ENCODE measurements around the gene MAGI1.

MAGI1 gene

GRCh38 chr3:65938676-65939075, 100.0 kb downstream of the MAGI1 start:
- DNase-seq: no peak

- no peak for DNase-seq
These were observed 100.6 kb downstream of the MAGI1 start for GRCh38 chr3:65938147-65938546.

DNA sequence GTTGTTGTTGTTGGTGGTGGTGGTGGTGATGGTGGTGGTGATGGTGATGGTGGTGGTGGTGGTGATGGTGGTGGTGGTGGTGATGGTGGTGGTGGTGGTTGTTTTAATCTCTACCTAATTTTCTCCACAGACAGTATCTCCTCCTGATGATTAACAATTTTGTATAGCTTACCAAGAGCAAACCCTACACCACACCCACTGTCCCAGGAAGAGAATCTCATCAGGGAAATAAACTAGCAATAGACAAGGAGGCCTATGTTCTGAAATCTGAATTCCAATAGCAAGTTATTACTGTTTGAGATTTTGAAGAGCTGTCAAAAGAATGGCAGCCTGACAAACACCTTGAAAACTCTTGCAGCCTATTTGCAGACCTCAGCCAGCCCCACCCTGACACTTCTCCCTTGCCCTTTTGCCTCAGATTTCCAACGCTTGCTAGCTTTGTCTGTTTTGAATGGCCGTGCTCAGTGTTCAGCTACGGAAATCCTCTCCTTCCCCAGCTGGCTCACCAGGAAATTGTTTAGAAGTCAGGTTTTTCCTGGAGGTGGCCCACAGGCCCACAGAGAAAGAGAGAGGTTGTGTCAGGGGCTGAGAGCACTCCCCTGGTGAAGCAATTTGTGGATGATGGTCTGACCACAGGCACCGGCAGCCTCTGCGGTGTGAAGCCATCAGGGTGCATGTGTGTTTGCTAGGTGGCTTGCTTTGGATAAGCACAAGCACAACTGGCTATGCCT, 101.6 kb downstream of the MAGI1 start:
- DNase-seq: no peak

DNA sequence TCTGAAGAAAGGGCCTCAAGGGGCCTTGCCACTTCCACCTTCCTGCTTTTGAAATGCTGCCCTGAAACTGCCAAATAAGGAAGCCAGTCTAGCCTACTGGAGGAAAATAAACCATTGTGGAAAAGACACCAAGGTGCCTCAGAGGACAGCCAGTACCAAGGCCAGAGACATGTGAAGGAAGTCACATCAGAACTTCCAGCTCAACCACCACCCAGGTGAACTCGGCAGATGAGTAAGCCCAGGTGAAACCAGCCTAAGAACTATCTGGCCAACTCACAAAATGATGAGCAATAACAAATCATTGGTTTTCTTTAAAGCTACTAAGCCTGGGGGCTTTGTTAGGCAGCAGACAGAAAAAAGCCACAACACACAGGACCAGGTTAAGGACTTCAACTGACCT, 103.0 kb downstream of the MAGI1 start:
- DNase-seq: no peak

DNA sequence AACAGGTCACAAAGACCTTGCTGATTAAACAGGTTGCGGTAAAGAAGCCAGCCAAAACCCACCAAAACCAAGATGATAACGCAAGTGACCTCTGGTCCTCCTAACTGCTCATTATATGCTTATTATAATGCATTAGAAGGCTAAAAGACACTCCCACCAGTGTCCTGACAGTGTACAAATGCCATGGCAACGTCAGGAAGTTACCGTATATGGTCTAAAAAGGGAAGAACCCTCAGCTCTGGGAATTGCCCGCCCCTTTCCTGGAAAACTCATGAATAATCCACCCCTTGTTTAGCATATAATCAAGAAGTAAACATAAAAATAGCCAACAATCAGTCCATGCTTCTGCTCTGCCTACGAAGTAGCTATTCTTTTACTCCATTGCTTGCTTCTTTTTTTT, 108.1 kb downstream of the MAGI1 start:
- DNase-seq: no peak

- DNase-seq: no peak
These were observed 110.6 kb downstream of the MAGI1 start for GRCh38 chr3:65928110-65928509.

- DNase-seq: no peak
These were observed 111.1 kb downstream of the MAGI1 start for GRCh38 chr3:65927576-65927975.

DNA sequence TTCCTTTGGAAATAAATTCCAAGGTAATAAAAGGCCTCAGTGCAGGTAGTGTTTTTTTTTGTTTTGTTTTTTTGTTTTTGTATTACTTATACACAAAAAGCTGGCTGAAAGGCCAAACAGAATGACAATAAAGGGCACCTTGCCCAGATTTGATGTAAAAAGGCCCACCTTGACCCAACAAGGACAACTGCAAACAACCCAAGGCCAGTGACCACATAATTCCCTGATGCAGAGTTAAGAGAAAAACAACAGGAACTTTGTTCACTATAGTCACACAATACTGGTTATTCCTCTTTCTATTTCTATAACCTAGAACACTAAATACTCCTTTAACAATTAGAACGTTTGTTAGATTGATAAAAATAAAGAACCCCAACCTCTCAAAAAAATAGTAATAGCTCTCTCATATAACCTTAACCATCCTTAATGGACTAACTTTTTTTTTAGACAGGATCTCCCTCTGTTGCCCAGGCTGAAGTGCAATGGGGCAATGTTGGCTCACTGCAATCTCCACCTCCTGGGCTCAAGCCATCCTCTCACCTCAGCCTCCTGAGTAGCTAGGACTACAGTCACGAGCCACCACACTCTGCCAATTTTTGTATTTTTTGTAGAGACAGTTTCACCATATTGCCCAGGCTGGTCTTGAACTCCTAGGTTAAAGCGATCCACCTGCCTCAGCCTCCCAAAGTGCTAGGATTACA, 113.3 kb downstream of the MAGI1 start:
- no peak for DNase-seq

DNA sequence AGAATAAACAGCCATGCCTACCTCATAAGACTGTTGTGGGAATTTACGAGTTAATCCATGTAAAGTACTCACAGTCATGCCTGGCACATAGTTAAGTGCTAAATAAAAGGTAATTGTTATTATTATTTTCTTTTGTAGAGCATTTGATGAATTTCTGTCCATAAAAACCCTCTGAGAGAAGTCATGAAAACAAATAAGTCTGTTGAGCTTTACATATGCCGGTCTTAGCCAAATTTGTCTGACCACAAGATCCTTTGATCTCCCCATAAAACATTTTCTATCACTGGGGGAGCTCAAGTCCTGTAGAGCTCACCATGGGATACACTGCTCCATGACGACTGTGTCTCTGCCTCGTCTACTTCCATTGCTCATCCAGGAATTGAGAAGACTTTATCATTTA, 114.0 kb downstream of the MAGI1 start:
- no peak for DNase-seq

DNA sequence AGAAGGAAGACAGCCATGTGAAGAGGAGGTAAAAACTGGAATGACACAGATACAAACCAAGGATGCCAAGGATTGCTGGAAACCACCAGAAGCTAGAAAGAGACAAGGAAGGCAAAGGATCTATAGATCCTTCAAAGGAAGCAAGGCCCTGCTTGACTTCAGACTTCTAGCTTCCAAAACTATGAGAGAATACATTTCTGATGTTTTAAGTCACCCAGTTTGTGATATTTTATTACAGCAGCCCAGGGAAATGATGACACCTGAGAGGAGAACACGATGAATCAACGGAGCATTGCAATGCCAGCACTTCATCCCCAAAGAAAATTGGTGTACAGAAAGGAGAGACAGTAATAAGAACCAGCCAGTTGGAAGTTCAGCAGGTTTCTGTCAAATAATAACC, 116.3 kb downstream of the MAGI1 start:
- no peak for DNase-seq

DNA sequence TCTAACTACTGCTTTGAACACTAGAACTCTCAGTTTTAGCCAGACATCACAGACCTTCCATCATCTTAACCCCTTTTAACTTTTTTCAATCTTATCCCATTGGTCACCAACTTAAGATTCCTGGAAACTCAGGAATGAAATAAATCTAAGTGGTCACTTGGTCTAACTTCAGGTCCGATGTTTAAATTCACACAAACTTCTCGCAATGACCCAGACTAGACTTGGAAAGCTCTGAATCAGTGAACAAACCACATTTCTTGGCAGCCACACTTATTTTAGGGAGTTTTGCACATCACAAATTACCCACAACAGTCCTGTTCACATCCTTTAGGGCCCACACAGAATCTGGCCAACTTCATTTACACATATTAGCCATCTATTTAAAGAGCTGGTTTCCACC, 118.9 kb downstream of the MAGI1 start:
- DNase-seq: no peak

- DNase-seq: no peak
These were observed 123.2 kb downstream of the MAGI1 start for GRCh38 chr3:65915477-65915876.

DNA sequence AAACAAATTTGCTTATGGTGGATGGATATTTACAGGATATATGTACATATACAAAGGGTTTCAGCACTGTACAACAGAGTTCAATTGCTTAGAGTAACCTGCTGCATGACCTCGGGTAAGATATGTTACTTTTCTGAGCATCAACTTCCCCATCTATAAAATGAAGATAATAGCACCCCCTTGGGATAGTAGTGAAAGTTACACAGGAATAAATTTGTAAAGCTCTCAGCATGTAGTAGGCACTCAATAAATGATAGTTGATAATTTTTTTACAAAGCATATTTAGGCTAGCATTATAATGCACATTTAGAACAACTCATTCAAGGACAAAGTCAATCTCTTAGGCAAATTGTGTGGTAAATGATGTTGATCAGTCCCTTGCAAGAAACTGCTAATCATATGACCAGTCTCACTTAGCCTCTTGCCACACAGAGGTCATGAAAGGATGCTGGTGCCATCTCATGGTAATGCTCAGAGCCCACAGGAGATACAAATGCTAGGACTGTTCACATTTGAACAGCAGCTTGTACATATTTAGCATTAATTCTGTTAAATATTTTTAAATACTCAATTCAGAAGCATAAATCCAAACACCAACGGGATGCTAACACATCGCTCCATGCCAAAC, 123.9 kb downstream of the MAGI1 start:
- no peak for DNase-seq

- no peak for DNase-seq
These were observed 124.5 kb downstream of the MAGI1 start for GRCh38 chr3:65914032-65914739.

DNA sequence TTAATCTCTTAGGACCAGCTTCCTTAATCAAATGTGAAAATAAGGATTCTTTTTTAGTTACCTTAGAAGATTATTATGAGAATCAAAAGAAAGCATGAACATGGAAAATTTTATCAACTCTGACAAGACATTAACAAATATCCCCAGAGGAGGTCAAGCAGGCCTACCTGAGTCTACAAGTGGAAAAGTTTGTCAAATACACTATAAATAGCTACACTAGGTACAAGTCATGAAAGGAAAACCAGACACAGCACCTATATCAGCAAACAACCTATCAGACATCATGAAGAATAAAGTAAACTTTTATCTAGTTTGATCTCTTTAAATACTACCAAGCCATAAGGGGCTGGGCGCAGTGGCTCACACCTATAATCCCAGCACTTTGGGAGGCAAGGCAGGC, 126.1 kb downstream of the MAGI1 start:
- DNase-seq: no peak

DNA sequence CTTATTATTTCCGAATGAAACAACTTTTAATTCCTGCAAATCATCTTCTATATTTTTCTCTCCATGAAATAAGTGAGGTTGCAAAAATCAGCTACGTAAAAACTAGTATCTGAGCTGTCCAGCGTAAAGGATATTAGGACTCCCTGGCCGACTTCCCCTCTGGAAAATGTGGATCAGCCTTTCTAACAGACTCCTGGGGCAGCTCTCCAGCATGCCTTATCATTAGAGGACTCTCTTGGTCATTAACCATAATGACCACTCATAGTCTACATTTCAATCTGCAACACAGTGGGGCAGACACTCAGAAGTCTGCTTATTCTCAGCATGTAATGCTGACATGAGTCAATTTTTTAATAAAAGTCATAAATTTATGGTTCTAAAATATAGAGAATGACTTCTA, 130.1 kb downstream of the MAGI1 start:
- DNase-seq: no peak

GRCh38 chr3:65907232-65908130, 131.2 kb downstream of the MAGI1 start:
- no peak for DNase-seq

GRCh38 chr3:65905771-65906170, 132.9 kb downstream of the MAGI1 start:
- no peak for DNase-seq

DNA sequence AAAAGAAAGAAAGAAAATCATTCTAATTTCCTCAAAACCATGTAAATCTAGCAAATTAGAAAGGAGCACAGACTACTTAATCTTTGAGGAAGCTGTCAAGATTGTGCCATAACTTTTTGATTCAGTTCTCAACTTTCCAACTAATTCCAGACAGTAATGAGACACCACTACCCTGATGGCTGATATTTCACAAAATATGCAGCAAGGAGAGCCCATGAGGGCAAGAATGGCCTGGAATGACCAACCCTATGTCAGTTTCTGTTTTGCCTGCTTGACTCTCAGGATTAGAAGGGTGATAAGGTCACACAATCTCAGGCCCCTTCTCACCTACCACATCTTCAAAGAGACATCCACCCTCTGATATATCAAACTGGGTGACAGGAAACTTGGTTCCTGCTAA, 134.7 kb downstream of the MAGI1 start:
- DNase-seq: no peak

DNA sequence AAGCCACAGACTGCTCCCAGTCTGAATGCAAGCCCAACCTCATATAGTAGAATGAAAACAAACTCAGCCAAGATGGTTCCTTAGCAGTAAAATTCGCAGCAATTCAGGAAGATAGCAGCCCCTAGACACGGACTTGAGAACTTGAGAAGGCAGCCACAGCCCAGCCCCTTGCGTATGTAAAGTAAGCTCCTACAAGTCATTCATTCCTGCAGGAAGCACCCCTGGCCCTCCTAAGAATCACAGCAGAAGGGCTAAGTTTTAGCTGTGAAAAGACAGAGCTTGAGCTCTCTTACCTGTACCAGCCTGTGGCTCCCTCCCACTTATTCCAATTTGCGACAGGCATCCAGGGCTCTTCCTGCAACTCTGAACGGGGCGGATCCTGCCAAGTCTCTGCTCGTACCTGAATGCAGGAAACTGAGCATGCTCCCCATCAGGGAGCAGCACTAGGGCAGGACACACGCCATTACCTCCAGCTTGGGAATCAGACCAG, 136.4 kb downstream of the MAGI1 start:
- DNase-seq: no peak

GRCh38 chr3:65901226-65901625, 137.5 kb downstream of the MAGI1 start:
- DNase-seq: no peak

DNA sequence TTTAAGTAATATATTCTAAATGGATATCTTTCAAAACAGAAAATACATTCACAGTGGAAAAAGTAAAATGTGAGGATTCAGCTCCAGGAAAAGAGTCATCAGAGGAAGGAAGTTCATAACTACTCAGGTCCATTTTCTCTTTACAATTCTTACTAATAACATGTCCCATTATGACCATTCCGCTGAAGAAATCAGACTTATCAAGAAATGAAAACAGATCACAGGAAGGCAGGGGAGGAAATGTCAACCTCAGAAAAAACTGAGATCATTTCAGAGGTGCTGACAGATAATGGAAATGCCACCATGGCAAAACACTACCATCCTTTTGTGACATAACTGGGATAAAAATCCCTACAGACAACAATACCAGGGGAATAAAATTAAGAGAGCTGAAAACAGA, 139.5 kb downstream of the MAGI1 start:
- no peak for DNase-seq

All from CD4-positive, alpha-beta T cell treated with Interleukin-12 subunit alpha and Interleukin-12 subunit beta, for 1 hour (primary cell).